Stimulated activated naive CD4-positive, alpha-beta T cell treated with Interleukin-2 at 50 U/mL for 16 hours (primary cell): Measurements from ENCODE around the gene VWA5B1.
A peak's percentile ranks its signal among the peaks of the same experiment; 100 is the strongest.
"Not testable (repeated sequence)": the region's sequence is repeated elsewhere in the genome, so short reads cannot be mapped to it uniquely, and the experiment has no call there.

Experiments used
- DNase-seq: peaks from one replicate; lab custom pipeline; 2025; lab: John Stamatoyannopoulos, UW

VWA5B1 gene

DNA sequence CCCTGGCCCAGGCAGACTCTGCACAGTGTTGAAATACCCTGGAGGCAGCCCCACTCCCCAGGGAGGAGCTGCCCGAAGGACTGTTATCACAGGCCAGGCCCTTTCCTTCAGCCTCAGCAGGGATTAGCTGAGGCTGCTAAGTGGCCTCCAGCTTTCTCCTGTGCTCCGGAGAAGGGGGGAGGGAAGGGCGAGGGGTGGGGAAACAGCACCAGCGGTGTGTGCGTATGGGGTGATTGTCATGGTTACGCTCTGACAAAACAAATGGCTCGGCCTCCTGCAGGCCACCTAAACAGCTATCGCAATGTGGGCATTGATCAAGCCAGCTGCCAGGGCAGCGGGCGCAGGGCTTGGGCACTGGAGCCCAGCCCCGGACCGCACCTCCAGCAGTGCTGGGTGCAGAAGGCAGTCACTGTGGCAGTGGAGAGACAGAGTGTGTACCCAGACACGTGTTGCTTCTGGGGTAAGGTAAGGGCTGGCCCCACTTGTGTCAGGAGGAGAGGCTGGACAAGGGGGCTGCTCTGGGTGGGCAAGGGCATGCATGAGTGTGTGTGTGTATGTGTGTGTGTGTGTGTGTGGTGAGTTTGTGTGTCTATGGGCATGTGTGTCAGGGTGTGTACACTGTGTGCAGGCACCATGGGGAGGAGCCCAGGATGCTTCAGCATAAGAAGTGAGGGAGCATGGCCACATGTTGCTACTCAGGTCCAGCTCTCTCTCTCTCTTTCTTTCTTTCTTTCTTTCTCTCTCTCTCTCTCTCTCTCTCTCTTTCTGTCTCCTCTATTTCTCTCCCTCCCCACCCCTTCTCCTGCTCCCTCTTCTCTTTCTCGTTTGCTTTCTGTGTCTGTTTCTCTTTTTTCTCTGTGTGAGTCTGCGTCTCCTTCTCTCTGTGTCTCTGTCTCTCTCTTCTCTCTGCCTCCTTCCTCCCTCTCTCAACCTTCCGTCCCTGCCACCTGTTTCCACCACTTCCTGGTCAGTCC lies at the start of gene VWA5B1:
VWA5B1 (plus strand) TSS at position 252 of the 974 bp plus-strand sequence. CDS start 19,727 bp downstream, outside the sequence.
- no peak for DNase-seq

DNA sequence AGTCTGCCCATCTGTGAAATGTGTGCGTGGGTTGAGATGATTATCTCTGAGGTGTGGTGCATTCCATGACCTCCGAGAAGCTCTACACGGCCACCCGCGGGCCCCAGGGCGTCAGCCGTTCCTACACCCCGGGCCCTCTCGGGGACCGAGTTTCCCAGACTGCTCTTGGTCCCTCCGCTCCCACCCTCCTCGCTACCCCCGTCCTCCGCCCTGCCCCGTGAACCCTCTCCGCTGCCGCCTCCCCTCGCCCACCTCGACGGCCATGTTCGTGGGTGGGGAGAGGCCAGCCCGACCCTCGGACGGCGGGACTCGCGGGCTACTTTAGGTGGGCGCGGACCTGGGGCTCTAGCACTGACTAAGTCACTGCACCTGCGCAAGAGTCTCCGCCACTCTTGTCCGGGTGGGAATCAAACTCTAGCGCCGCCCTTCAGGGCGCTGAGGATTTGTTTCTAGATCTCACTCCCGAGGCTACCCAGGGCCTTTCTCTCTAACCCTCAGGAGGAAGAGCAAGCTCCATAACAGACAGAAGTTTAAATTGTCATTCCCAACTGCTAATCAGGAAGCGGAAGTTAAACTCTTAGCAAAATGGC lies 47.7 kb upstream of the VWA5B1 start:
- no peak for DNase-seq

- peak; percentile 16 for DNase-seq
These were observed 41.6 kb upstream of the VWA5B1 start for GRCh38 chr1:20248971-20249612.

GRCh38 chr1:20250340-20250989 lies 40.2 kb upstream of the VWA5B1 start:
- no peak for DNase-seq

- DNase-seq = no peak
These were observed 38.1 kb upstream of the VWA5B1 start for GRCh38 chr1:20252587-20252986.

- DNase-seq = no peak
These were observed 35.0 kb upstream of the VWA5B1 start for GRCh38 chr1:20255666-20256065.

GRCh38 chr1:20259646-20260045 lies 31.0 kb upstream of the VWA5B1 start:
- DNase-seq = no peak

DNA sequence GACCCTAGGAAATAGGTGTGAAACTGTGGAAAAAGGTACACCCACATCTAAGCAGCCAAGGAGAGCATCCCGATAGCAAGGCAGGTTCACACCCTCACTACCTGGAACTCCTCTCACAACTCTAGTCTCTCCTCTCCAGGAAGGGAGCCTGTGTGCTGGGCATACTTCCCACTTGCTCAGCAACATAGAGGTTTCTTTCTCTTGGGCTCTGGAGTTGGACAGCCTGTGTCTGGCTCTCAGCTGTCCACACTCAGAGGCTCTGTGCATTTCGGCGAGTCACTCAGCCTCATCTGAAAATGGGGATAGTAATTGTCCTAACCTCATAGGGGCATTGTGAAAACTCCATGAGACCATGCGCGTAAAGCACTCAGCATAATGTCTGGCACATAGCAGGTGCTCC lies 29.6 kb upstream of the VWA5B1 start:
- no peak for DNase-seq

- no peak for DNase-seq
These were observed 27.7 kb upstream of the VWA5B1 start for GRCh38 chr1:20262810-20263534.

DNA sequence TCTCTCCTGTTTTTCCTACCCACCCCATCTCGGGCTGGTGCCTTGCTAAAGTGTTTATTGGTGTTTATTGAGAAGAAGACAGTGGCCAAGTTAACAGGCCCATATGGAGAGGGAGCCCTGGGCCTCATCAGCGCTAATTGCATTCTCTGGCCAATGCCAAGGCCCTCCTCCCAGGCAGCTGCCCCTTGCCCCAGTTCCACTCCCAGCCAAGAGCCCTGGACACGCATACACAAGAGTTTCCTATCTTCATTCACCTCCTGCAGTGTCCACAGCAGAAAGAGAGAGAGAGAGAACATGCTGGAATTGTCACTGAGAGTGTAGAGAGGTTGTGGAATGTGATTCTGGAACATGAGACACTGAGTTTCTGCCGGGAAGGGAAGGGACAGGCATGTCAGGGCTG lies 25.4 kb upstream of the VWA5B1 start:
- DNase-seq = no peak

DNA sequence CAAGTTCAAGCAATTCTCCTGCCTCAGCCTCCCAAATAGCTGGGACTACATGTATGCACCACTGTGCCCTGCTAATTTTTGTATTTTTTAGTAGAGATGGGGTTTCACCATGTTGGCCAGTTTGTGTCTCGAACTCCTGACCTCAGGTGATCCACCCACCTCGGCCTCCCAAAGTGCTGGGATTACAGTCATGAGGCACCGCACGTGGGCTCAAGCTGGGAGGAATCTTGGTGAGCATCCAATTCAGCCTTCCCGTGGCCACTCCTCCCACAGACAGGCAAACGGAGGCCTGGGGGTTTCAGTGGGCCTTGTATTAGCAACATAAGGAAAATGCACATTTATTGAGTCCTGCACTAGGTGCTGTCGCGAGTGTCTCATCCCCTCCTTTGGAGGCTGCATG lies 24.5 kb upstream of the VWA5B1 start:
- DNase-seq = no peak

- DNase-seq = no peak
These were observed 24.0 kb upstream of the VWA5B1 start for GRCh38 chr1:20266642-20267041.

GRCh38 chr1:20271498-20272400 lies 18.9 kb upstream of the VWA5B1 start:
- no peak for DNase-seq

DNA sequence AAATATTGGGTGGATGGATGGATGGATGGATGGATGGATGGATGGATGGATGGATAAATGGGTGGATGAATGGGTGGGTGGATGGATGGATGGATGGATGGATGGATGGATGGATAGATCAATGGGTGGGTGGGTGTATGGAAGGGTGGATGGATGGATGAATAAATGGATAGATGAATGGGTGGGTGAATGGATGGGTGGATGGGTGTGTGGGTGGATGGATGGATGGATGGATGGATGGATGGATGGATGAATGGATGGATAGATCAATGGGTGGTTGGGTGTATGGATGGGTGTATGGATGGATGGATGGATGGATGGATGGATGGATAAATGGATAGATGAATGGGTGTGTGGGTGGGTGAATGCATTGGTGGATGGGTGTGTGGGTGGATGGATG lies 17.0 kb upstream of the VWA5B1 start:
- not testable (repeated sequence) for DNase-seq

DNA sequence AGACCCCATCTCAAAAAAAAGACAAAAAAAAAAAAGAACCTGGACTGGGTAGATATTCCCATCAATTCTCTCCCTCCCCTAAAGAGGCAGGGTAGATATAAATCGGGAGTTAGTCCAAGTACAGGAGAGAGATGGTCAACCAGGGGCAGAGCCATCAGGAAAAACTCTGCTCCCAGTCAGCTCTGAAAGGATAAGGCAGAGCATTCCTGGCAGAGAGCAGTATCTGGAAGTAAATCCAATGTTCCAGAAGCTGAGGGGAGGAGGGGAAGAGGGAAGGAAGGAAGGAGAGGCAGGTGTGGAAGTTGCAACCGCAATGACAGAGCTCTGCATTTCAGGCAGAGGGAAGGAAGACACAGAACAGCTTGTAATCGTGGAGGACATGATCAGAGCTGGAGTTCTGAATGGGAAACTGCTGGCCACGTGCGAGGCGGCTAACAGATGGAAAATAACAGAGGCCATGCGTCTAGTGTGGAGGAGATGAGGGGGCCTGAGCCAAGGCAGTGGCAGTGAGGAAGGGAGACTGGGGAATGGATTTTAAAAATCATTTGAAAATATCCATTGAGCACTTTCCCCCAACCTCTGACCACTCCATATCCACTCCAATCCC lies 15.3 kb upstream of the VWA5B1 start:
- DNase-seq = no peak

- no peak for DNase-seq
These were observed 14.1 kb upstream of the VWA5B1 start for GRCh38 chr1:20276485-20277159.

DNA sequence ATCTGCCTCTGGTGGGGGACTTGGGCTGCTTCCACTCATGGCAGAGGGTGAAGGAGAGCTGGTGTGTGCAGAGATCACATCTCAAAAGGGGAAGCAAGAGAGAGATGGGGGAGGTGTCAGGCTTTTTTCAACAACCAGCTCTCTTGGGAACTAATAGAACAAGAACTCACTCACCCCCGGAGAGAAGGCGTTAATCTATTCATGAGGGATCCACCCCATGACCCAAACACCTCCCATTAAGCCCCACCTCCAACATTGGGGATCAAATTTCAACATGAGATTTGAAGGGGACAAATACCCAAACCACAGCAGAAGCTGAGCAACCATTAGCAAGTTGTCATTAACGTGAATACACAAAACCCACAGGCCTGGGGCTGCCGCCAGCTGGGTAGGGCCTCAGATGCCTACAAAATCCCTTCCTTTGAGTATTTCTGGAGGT lies 12.0 kb upstream of the VWA5B1 start:
- no peak for DNase-seq

GRCh38 chr1:20279509-20279908 lies 11.2 kb upstream of the VWA5B1 start:
- DNase-seq = no peak

DNA sequence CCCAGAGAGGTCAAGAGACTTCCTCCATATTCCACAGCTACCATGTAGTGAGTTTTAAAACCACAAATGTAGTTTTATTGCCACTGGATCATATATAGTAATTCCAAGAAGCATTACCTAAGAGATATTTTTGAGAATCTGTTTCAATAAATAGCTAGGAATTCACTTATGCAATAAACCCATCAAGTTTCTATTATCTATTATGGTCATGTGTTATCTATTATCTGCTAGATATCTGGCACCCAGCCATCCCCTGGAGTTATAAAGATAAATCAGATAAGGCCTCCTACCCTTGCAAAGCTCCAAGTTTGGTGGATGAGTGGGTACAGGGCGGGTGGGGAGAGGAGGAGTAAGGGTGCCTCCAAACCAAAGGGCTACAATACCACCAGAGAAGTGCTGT lies 10.3 kb upstream of the VWA5B1 start:
- DNase-seq = no peak

DNA sequence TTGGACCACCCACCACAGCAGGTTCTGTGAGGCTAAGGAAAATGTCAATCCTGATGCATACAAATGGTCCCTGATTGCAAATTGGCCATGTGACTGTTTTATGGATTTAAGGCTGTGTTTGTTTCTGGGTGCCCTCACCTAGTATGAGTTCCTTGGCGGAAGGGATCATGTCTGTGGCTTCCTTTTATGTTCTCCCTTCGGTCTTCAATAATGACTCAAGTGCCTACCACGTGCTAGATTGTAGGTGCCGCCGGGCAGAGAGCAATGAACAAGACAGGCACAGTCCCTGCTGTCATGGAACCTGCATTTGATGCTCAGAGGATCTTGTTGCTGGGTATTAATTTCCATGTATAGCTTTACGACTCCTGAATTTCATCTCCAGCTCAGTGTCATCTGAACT lies 9.8 kb upstream of the VWA5B1 start:
- no peak for DNase-seq
